Measurements from ENCODE around the gene USP13.

Gene USP13

DNA sequence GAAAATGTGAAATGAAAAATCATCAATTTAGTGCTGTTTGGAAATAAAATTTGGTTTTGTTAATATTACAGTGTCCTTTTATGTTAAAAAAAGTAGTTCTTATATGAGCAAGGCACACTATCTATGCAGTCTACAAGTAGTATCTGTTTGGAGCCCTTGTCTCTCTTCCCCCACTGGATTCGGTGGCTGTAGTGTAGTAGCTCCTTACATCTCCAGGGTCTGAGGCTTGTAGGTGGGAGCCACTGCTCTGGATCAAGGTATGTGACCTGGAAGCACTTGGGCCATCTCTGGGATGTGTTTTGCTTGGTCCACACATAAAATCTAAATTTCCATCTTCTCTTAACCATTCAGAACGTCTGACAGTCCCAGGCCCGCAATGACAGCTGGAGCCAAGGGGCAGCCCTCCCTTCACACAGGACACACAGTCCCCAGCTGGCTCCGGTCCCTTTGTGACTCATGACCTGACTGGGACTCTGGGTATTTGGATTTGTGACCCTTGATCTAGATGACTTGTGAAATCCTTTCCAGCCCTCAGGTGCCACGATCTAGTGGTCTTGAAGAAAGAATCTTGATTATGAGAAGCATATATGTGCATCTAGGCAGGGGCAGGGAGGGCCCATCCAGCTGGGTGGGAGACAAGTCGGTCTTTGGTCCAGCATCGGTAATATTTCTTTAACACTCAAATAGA is 80.0 kb downstream of the USP13 start:
- Histone ChIP-seq H3K79me2 (ENCODE audit: low read length) (no peaks in the 10 kb centered on the region), H3K4me1 (ENCODE audit: low read length) (no peaks in the 10 kb centered on the region), H2AFZ (ENCODE audit: low read depth, low read length) (no peak overlapping the region), H4K20me1 (ENCODE audit: insufficient read depth, low read length) (peaks cover 4% of the 10 kb centered on the region; the same call in 1 of the 2 replicates), H3K27ac (ENCODE audit: low read length) (no peak overlapping the region), H3K9me3 (ENCODE audit: insufficient read depth, low read length) (no peaks in the 10 kb centered on the region), H3K36me3 (replicated peaks; ENCODE audit: low read depth, low read length) (peaks cover 19% of the 10 kb centered on the region), H3K4me2 (ENCODE audit: low read length) (no peak overlapping the region), H3K9ac (ENCODE audit: low read length) (no peak overlapping the region), H3K27me3 (ENCODE audit: low read depth, low read length) (no peaks in the 10 kb centered on the region), H3K4me3 (ENCODE audit: low read length) (no peak overlapping the region)
- TF ChIP-seq, protein P1, sequence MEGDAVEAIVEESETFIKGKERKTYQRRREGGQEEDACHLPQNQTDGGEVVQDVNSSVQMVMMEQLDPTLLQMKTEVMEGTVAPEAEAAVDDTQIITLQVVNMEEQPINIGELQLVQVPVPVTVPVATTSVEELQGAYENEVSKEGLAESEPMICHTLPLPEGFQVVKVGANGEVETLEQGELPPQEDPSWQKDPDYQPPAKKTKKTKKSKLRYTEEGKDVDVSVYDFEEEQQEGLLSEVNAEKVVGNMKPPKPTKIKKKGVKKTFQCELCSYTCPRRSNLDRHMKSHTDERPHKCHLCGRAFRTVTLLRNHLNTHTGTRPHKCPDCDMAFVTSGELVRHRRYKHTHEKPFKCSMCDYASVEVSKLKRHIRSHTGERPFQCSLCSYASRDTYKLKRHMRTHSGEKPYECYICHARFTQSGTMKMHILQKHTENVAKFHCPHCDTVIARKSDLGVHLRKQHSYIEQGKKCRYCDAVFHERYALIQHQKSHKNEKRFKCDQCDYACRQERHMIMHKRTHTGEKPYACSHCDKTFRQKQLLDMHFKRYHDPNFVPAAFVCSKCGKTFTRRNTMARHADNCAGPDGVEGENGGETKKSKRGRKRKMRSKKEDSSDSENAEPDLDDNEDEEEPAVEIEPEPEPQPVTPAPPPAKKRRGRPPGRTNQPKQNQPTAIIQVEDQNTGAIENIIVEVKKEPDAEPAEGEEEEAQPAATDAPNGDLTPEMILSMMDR (IDR thresholded peaks at IDR 0.05; ENCODE audit: low read depth, low read length), result no peak
- TF ChIP-seq EZH2phosphoT487 (IDR thresholded peaks at IDR 0.05; ENCODE audit: low read depth), result no peak

- H3K9ac ChIP-seq (ENCODE audit: low read length), result no peak overlapping the region
- no peak overlapping the region for H2AFZ ChIP-seq (ENCODE audit: low read depth, low read length)
- peaks cover 21% of the 10 kb centered on the region for H3K36me3 ChIP-seq (replicated peaks; ENCODE audit: low read depth, low read length)
- peaks cover 4% of the 10 kb centered on the region; the same call in 1 of the 2 replicates for H4K20me1 ChIP-seq (ENCODE audit: insufficient read depth, low read length)
- H3K4me1 ChIP-seq (ENCODE audit: low read length), result no peaks in the 10 kb centered on the region
- no peaks in the 10 kb centered on the region for H3K9me3 ChIP-seq (ENCODE audit: insufficient read depth, low read length)
- no peaks in the 10 kb centered on the region for H3K27me3 ChIP-seq (ENCODE audit: low read depth, low read length)
- TF ChIP-seq, protein P1 (IDR thresholded peaks at IDR 0.05; ENCODE audit: low read depth, low read length), result no peak
- TF ChIP-seq EZH2phosphoT487 (IDR thresholded peaks at IDR 0.05; ENCODE audit: low read depth), result no peak
- no peaks in the 10 kb centered on the region for H3K79me2 ChIP-seq (ENCODE audit: low read length)
- no peak overlapping the region for H3K4me2 ChIP-seq (ENCODE audit: low read length)
- H3K27ac ChIP-seq (ENCODE audit: low read length), result no peak overlapping the region
- no peak overlapping the region for H3K4me3 ChIP-seq (ENCODE audit: low read length)
These were observed 81.0 kb downstream of the USP13 start for GRCh38 chr3:179733797-179734196.

DNA sequence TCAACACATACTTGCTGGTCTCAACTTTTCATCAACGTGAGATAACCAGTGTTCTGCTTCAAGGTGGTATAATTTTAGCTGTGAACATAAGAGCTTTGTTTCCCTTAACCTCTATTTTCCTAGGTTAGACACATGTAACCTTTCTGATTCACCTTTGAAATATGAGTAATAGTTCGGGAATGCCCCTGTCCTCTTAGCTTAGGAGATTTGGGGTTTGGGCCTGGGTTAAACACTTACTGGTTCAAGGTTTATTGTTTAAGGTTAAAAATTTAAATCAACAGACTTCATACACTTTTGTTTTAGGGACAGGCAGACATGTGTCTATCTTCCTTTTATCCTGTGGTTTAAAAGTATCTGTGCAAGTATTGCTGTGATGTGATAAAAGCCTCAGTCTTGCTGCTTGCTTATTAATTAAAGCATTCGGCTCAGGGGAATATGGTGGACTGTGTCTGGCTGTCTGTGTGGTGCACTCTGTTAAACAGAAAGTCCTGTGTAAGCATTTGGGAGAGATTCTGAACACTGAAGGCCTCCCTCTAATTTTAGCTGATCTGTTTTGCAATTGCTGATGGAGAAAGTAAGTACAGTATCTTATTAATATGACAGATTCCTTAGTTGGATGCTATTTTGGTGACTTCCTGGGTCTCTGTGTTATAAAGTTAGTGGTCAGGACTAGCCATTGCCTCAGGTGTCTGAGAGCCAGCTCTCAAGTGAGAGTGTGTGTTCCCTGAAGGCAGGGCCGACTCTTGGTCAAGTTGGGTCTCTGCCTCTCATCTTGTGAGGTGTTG is 81.8 kb downstream of the USP13 start:
- Histone ChIP-seq H3K4me3 (ENCODE audit: low read length) (no peak overlapping the region), H3K9ac (ENCODE audit: low read length) (no peak overlapping the region), H3K4me1 (ENCODE audit: low read length) (no peaks in the 10 kb centered on the region), H3K27me3 (ENCODE audit: low read depth, low read length) (no peaks in the 10 kb centered on the region), H3K27ac (ENCODE audit: low read length) (no peak overlapping the region), H2AFZ (ENCODE audit: low read depth, low read length) (no peak overlapping the region), H3K79me2 (ENCODE audit: low read length) (no peaks in the 10 kb centered on the region), H3K36me3 (replicated peaks; ENCODE audit: low read depth, low read length) (peaks cover 21% of the 10 kb centered on the region), H4K20me1 (ENCODE audit: insufficient read depth, low read length) (peaks cover 4% of the 10 kb centered on the region; the same call in 1 of the 2 replicates), H3K9me3 (ENCODE audit: insufficient read depth, low read length) (no peaks in the 10 kb centered on the region), H3K4me2 (ENCODE audit: low read length) (no peak overlapping the region)
- TF ChIP-seq, protein P1 (IDR thresholded peaks at IDR 0.05; ENCODE audit: low read depth, low read length), result no peak
- TF ChIP-seq EZH2phosphoT487 (IDR thresholded peaks at IDR 0.05; ENCODE audit: low read depth), result no peak

DNA sequence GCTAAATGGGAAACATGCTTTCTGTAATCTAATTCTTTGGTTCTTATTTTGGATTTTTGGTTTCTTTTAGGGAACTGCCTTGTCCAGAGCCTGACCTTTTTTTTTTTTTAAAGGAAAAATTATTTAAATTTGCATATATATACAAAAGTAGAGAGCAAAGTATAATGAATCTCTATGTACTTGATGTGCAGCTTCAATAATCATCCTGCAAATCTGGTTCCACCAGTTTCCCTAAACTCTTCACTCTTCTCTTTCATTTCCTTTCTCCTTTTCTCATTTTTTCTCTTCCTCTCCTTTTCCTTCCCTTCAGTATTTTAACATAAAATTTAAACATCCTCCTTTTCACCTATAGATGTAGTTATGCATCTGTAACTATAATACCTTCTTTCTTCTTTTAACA is 82.5 kb downstream of the USP13 start:
- no peak overlapping the region for H3K9ac ChIP-seq (ENCODE audit: low read length)

More for the DNA sequence above, 82.5 kb downstream of the USP13 start:
- Histone ChIP-seq H3K4me1 (ENCODE audit: low read length) (no peaks in the 10 kb centered on the region), H2AFZ (ENCODE audit: low read depth, low read length) (no peak overlapping the region), H3K4me2 (ENCODE audit: low read length) (no peak overlapping the region), H3K9me3 (ENCODE audit: insufficient read depth, low read length) (no peaks in the 10 kb centered on the region), H4K20me1 (ENCODE audit: insufficient read depth, low read length) (peaks cover 4% of the 10 kb centered on the region; the same call in 1 of the 2 replicates), H3K4me3 (ENCODE audit: low read length) (no peak overlapping the region), H3K36me3 (replicated peaks; ENCODE audit: low read depth, low read length) (peaks cover 21% of the 10 kb centered on the region), H3K79me2 (ENCODE audit: low read length) (no peaks in the 10 kb centered on the region), H3K27me3 (ENCODE audit: low read depth, low read length) (no peaks in the 10 kb centered on the region), H3K27ac (ENCODE audit: low read length) (no peak overlapping the region)
- TF ChIP-seq, protein P1 (IDR thresholded peaks at IDR 0.05; ENCODE audit: low read depth, low read length), result no peak
- no peak for TF ChIP-seq EZH2phosphoT487 (IDR thresholded peaks at IDR 0.05; ENCODE audit: low read depth)

Data from OCI-LY3 (cell line).